Skeletal muscle cell (primary cell): ENCODE data around the gene RASA2.
A peak's percentile ranks its signal among the peaks of the same experiment; 100 is the strongest.
"Not testable (repeated sequence)": the region's sequence is repeated elsewhere in the genome, so short reads cannot be mapped to it uniquely, and the experiment has no call there.

ENCODE experiments used
- DNase-seq: peaks from one replicate; pipeline ENCODE4 v3.0.0-alpha.2; 2010; ENCODE audit warnings: low read depth
- H3K4me3 ChIP-seq: 2 replicates; pipeline ENCODE4 v1.5.1; 2011; ENCODE audit warnings: low read depth, mild to moderate bottlenecking, control low read depth, low read length, moderate library complexity

RASA2 gene

DNA sequence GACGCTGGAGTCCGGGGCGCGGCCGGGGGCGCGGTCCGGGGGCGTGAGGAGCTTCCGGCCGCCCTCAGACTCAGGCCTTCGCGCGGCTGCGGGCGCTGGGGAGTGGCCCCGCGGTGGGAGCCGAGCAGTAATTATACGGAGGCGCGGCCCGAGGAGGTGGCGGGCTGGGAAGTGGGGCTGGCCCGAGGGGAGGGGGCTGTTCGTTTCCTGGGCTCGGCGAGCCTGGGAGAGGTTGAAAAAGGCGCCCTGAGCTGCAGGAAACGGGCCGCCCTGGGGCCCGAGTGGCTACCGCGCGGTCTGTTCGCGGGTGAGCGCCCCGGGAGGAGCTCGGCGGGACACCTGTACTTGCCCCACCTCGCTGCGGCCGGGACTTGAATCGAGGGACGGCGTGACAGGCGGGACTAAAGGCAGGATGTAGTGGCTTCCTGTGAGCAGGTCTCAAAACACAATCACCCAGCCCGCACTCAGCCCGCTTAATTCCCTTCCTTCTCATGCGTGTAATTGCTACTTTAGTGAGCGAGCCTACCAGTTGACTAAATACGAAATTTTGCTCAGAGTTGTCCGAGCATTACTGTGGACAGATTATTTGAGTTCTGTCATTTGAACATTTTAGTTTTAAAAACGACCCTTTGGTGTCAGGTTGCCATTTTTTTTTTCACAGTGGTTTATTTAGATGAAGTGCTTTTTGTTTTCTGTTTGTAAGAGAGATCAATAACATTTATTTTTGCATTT is 860 bp downstream of the RASA2 start:
- DNase-seq: no peak
- peak overlapping the region; percentile 74 for H3K4me3 ChIP-seq

DNA sequence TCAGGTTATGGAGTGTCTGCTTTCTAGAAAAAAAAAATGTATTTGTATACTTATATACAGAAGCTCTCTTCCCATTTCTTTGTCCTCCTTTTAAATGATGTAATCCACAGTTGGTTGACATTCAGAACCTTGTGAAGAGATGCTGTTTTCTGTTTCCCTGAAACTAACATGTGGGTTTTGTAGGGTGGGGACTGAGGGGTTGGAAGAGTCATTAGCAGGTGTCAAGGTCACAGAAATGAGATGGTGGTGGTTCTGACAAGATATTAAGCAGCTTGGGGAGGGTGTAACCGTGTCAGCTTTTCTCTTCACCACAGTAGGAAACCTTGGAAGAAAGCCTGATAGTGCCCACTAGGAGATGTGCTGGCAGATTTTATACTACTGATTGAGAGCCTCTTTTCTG is 2.4 kb downstream of the RASA2 start:
- no peak overlapping the region for H3K4me3 ChIP-seq
- no peak for DNase-seq

DNA sequence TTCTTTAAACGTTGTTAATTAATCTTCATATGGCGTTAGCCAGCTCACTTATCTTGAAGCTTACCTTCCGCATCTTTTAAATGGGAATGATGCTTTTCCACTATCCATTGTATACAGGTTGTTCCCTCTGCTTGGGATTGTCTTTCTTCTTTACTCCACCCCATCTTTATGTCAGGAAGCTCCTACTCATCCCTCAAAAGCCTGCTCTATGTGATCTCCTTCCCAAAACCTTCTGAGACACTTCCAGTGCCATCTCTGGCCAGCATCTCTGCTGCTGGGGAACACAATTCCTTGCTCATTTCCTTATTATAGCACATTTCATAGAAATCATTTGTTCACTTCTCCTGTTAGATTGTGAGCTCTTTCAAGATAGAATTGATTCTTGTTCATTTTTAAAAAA is 4.3 kb downstream of the RASA2 start:
- DNase-seq: no peak

DNA sequence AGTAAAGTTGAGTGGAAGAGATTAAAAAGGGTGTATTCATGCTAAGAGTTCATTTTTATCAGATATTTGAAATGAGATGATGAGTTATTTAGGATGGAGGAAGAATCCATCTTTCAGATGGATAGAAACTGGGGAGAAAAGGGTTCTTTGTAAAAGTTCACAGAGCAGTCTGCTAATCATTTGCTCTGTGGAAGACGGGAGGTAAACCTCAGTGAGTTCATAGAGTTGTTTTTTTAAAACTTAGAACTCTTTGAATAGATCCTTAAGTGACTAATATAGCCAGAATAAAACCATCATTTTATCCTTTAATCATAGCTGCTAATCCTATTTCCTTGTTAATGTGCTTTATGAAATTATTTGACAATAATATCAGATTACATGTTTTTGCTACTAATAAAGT is 5.1 kb downstream of the RASA2 start:
- no peak for DNase-seq
- H3K4me3 ChIP-seq: no peak overlapping the region

More for the DNA sequence above, 4.3 kb downstream of the RASA2 start:
- no peak overlapping the region for H3K4me3 ChIP-seq

DNA sequence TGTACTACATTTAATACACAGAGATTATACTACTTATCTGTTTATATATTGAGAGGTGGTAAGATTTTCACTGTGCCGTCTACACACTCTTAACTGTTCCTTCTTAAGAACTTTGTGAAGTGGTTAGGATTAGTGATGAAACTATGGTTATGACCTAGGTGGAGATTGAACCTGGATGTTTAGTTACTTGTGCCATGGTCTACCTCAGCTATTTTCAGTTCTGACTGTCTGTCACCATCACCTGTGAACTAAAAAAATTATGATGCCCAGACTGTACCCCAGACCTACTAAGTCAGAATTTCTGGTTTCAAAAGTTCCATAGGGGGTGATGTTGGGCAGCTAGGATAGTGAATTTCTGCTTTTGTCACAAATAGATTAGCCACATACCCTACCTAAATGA is 6.4 kb downstream of the RASA2 start:
- no peak for DNase-seq

DNA sequence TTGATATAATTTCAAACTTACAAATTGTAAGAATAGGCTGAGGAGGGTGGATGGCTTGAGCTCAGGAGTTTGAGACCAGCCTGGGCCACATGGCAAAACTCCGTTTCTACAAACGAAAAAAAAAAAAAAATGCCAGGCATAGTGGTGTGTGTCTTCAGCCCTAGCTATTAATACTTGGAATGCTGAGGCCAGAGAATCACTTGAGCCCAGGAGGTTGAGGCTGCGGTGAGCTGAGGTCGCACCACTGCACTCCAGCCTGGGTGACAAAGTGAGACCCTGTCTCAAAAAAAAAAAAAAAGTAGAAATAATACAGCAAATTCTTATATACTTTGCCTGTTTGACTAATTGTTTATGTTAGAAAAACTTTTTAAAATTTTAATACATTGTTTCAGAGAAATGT is 10.8 kb downstream of the RASA2 start:
- not testable (repeated sequence) for H3K4me3 ChIP-seq, DNase-seq

More for the DNA sequence above, 6.4 kb downstream of the RASA2 start:
- H3K4me3 ChIP-seq: no peak overlapping the region

DNA sequence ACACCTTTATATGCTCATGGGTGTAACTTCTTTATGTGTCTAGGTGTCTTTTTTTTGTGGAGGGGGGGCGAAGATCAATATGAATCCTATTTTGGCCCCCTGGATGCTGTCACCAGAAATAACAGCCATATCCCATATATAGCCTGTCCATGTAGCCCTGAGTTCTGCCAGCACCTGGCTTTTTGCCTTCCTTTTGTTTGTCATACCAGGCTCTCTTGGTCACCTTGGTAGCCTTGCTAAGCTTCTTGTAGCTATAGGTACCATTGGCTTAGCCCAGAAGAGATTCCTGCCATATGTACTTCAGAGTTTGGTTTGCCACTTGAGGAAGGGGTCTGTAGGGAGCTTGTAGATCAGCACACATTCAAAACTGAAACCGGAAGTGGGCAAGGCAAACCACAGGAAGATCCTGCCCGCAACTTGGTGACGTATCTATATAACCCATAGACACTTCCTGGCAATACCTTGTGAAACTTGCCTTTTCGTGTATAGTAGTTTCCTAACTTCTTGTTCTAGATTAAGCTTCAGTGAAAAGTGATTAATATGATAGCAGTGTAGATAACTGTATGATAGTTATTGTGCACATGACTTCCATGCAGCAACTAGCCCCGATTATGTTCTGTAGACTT is 11.9 kb downstream of the RASA2 start:
- no peak overlapping the region for H3K4me3 ChIP-seq
- DNase-seq: no peak

DNA sequence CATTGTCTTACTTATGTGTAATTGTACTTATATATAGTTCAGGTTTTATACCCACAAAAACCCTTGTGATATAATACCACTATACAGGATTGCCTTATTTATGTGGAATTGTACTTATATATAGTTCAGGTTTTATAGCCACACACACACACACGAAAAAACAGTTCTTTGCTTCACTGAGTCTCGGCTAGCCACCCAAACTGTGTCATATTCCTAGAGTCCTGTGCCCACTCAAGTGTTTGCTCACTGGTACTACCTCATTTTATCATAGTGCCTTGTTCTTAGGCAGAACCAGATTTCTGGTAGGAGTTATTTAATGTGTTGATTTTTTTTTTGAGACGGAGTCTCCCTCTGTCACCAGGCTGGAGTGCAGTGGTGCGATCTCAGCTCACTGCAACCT is 12.5 kb downstream of the RASA2 start:
- no peak overlapping the region for H3K4me3 ChIP-seq
- no peak for DNase-seq

DNA sequence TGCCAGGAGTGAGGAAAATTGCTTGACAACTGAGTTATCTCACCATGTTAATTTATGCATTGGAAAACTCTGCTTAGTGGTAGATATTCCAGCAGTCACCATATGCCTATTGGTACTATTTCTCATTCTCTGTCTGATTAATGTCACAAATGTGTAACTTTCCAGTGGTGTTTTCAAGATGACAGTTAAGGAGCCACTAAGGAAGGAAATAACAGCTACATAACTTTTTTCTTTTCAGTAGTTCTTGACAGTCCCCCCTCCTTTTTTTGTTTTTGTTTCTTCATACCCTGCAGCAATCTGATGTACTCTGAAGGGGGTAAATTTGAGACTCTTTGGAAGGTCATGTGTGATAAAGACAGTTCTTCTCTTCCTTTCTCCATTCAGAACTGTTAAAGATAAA is 13.1 kb downstream of the RASA2 start:
- DNase-seq: no peak
- H3K4me3 ChIP-seq: no peak overlapping the region

DNA sequence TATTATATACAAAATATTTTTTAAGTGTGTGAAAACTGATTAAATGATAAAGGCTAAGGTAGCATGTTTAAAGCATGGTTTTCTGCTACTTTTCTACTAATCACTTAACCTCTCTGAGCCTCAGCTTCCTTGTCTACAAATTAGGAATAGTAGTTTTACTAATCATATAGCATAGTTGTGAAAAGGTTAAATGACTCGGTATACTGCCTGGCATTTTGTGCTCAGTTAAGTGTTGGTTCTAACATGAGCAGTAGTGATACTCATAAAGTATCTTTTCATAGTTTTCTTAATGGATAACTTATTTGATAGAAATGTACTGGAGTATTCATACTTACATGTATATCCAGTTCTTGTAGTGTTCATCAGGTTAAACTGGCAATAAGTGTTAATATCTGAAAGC is 13.6 kb downstream of the RASA2 start:
- H3K4me3 ChIP-seq: no peak overlapping the region
- DNase-seq: no peak

DNA sequence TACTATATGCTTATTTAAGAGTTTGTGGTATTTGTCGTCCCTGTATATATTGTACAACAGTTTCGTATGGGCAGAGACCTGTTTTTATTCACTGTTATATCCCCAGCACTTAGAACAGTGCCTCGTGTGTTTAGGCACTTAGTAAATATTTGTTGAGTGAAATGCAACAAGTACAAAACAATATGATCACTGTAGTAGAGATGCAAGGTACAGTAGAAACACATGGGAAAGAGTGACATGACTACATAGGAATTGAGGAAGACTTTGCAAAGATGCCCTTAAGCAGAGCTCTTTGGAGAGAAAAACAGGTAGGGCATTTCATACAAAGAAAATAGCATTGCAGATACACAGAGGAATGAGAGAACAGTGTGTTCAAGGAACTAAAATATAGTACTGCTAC is 18.3 kb downstream of the RASA2 start:
- H3K4me3 ChIP-seq: no peak overlapping the region
- DNase-seq: no peak

DNA sequence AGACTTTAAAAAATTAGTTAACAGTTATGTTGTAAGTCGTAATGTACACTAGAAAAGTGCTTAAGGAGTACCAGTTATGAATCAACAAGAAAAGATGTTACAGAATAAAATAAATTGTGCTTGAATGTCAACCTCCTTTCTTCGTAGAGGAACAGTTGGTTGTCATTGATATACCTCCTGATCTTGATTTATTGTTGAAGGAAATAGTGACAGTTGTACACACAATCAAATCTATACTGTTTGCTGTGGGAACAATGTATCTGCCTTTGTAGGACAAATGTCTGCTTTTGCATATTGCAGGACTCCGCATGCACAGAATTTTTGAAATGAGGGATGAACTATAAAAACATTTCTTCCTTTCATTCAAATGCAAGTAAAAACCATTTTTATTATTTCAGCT is 19.2 kb downstream of the RASA2 start:
- no peak overlapping the region for H3K4me3 ChIP-seq
- DNase-seq: no peak

DNA sequence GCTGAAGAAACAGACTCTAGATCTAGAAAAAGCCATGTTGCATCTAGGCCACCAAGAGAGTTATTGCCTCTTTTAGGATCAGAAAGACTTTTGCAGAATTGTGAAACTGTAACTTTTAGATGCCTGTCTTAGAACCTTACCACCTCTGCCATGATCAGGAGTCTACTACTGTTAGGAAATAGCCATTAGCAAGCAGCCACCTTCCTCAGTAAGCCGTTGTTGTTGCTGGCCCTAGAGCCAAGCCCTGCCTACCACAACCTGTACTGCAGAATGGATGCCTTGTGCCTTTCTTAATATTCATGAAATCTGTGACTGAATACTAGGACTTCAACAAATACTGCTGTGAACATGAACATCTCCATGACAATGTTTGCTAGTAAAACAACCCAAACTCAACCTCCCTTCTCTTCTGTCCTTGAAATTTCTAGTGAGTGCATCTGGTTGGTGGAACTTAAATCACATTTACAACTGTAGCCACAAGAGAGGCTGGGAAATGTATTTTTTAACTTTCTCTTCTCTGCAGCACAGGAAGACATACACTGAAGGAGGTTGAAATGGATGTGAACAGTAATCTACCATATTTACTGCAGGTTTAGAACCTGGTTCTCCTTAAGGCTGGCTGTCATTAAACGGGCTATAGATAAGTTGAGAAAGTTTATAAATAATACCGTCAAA is 20.7 kb downstream of the RASA2 start:
- H3K4me3 ChIP-seq: no peak overlapping the region
- no peak for DNase-seq

DNA sequence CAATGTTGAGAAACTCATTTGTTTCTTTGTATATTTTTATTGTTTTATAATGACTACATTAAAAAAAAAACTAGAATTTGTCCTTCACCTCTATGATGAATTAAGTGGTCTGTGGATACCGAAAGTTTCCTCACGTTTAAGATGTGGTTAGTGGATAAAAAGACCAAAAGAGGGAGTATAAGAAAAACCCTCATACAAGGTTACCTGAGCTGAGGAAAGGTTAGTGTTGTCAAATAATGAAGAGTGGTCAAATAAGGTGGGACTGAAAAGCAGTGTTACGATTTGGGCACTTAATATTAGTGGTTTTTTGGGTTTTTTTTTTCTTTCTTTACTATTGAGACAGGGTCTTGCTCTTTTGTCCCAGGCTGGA is 21.2 kb downstream of the RASA2 start:
- H3K4me3 ChIP-seq: no peak overlapping the region
- DNase-seq: no peak

DNA sequence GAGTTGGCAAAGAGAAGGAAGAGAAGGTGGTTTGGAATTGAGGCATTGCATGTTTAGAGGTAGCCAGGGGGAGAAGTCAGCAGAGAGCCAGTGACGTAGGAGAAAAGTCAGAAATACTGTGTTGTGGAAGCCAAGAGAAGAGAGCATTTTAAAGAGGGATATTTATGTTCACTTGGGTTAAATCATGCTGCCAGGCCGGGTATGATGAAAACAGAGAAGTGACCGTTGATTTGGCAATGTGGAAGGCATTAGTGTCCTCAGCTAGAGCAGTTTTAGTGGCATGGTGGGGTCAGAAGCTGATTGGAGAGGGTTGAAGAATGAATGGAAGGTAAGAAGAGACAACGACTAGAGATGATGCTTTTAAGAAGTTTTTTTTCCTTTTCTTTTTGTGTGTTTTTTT is 24.5 kb downstream of the RASA2 start:
- H3K4me3 ChIP-seq: no peak overlapping the region
- DNase-seq: no peak

DNA sequence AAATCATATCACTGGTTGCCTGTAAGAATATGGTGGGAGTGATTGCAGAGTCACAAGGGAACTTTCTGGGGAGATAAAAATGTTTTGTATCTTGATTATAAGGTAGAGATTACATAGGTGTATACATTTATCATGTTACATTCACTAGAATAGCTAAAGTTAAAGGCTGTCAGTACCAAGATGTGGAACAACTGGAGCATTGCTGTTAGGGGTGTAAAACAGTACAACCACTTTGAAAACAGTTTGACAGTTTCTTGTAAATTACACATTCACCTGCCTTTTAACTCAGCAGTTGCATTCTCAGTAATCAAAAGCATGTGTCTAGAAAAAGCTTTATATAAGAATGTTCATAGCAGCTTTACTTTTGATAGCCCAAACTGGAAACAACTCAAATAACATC is 27.6 kb downstream of the RASA2 start:
- no peak for DNase-seq
- no peak overlapping the region for H3K4me3 ChIP-seq

DNA sequence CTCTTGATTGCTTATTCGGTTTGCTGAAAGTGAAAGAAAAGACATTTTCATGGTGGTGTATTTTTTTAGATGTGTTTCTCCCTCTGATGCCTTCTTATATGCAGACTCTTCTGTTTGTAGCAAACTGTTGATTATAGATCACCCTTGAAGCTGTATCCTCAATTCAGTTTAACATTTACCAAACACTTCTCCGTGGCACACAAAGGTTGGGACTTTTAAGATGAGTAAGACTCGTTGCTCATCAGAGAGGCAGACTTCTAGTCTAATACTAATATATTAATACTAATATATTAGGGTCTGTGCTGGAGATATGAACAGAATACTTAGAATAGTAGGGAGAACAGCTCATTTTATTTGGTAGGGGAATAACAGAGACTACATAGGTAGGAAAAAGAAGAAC is 32.8 kb downstream of the RASA2 start:
- H3K4me3 ChIP-seq: no peak overlapping the region
- DNase-seq: no peak

DNA sequence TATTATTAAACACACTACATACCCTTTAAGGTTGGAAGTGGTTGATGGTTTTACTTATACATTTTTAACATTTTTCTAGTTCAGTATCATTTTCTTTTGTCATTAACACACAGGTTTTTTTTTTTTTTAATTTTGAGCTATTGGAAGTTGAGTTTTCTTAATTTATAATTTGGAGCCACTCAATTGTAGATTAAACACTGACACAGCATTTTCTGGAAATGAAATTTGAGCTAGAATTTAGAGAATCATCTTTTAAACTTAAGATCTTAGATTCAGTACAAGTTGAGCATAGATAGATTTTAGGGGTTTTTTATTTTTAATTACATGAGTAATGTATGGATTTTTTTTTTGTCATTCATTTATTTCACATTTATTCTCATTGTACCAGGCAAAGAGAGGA is 35.0 kb downstream of the RASA2 start:
- DNase-seq: no peak

DNA sequence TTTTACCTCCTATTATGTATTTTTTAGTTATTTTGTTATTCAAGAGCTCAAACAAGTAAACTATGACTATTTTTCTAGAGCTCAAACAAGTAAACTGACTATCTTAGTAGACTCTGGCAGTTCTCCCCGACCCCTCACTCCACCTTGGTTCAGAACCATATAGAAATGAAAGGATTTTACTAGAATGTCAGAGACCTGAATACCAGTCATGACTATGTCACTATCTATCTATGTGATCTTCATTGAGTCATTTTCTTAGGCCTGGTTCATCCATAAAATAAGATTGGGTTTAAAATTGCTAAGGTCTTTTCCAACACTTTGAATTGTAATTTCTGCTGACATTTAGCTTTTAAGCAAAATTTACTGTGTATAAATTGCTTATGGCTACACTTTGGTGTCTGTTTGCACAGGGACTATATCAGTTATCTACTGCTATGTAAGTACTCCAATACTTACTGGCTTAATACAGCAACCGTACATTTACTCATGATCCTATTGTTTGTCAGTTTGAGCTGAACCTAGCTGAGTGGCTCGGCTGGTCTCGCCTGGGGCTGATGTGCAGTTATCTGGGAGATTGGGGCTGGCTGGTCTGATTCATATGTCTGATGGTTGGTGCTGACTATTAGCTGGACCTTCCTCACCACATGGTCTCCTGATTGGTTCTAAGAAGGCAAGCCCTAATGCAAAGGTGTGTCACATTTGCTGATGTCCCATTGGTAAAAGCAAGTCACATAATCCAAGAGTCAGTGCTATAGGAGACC is 37.0 kb downstream of the RASA2 start:
- H3K4me3 ChIP-seq: no peak overlapping the region
- DNase-seq: no peak

More for the DNA sequence above, 35.0 kb downstream of the RASA2 start:
- no peak overlapping the region for H3K4me3 ChIP-seq

DNA sequence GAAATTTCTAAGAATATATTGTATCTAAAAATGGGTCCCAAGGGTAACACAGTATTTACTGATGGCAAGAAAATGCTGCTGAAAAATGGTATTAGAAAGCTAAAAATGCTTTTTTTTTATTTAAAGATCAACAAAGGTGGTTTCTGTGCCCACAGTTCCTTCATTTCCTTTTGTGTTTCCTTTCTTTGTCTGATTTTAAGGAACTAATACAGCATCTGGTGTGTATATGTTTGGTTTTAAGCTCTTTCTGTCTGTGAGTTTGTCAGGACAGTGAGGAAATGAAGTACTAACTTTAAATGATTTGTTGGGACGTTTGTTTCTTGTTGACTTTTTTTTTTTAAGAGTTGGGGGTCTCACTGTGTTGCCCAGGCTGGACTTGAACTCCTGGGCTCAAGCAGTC is 38.2 kb downstream of the RASA2 start:
- DNase-seq: no peak
- H3K4me3 ChIP-seq: no peak overlapping the region
